Omental fat pad (tissue), 4 donors: ENCODE data around the gene COPG2. TPM values are rescaled to one million over a fixed set of nuclear protein-coding genes. Genes with fewer than 3 reads are reported as not detected.
A peak's percentile ranks its signal among the peaks of the same experiment; 100 is the strongest.

ENCODE experiments used
- ATAC-seq: fragments of 150-250 bp; one replicate; pipeline ENCODE4 v1.9.1; 2016; ENCODE audit warnings: mild to moderate bottlenecking, moderate library complexity; ENCODE audit not compliant: low FRiP score
- DNase-seq: peaks from one replicate; pipeline ENCODE4 v3.0.0-alpha.2; 2019; ENCODE audit warnings: low spot score
- CTCF ChIP-seq, 3 donors: fragments of 450-650 bp; IDR thresholded peaks; one replicate each; pipeline ENCODE4 v1.5.1; 2016 to 2017; ENCODE audit warnings: antibody characterized with exemption in 3 of 3, mild to moderate bottlenecking in 3 of 3, moderate library complexity in 2 of 3
- total RNA-seq, 4 donors: library from RNA; depleted of rRNA; stranded (reverse); fragments of >200 nt; gene quantifications; one replicate each; pipeline ENCODE4 v1.1.0, GENCODE V29; 2016

COPG2 gene
- total RNA-seq, 4 donors from 2014 or later = 12.6 to 29.8 (median 16.8) TPM

GRCh38 chr7:130481898-130482297 is 186.7 kb downstream of the COPG2 start:
- peak; percentile 58 for ATAC-seq
- no peak for DNase-seq
- TF ChIP-seq CTCF (IDR thresholded peaks at IDR 0.05) = no peak

- no peak for TF ChIP-seq CTCF (IDR thresholded peaks at IDR 0.05)
- ATAC-seq = no peak
Measured at GRCh38 chr7:130479716-130480400, 188.7 kb downstream of the COPG2 start.

GRCh38 chr7:130478991-130479390 is 189.6 kb downstream of the COPG2 start:
- no peak for ATAC-seq
- TF ChIP-seq CTCF (IDR thresholded peaks at IDR 0.05) = no peak
- DNase-seq = no peak

More at GRCh38 chr7:130479716-130480400, 188.7 kb downstream of the COPG2 start:
- no peak for DNase-seq

DNA sequence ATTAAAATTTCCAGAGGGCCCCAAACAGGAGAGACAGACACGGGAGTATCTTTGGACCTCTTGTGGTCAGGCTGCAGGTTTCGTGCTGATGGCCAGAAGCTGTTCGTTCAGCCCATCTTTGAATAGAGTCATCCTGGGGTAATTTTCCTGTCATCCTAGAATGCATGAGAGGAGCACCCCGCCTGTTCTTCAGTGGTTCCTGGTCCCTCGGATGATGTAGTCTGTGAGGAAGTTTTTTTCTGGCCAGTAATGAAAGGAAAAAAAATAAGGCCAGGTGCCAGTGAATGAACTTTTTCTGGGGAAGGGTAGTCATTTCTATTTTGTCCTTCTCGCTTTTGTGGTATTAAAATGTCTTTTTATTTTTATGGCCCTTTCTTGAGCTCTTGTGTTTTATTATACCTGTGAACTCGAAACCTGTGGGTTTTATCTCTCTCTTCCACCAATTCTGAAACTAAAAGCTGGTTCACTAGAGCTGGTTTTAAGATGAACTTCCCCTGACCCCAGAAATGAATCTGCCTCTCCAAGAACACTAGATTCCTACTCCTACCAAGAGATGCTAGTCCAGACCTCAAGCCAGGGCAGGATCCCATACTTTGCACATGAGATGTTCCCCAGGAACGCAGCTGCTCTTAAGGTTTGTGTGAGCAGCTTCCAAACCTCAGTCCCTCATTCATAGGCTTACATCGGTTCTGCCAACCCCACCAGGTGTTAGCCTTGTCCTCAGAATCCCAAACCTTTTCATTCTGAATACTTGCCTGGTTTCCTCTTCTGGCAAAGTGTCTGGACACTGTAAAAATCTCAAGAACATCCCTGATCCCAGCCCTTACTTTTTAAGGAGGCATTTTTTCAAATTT is 192.0 kb downstream of the COPG2 start:
- DNase-seq (no peak), ATAC-seq (no peak)
- no peak for TF ChIP-seq CTCF (IDR thresholded peaks at IDR 0.05)

- ATAC-seq = no peak
- no peak for DNase-seq
- TF ChIP-seq CTCF (IDR thresholded peaks at IDR 0.05) = no peak
Measured at GRCh38 chr7:130475776-130476175, 192.8 kb downstream of the COPG2 start.

- DNase-seq (no peak), ATAC-seq (no peak)
- no peak for TF ChIP-seq CTCF (IDR thresholded peaks at IDR 0.05)
Measured at GRCh38 chr7:130473876-130474275, 194.7 kb downstream of the COPG2 start.
